Brain pericyte (primary cell): ENCODE data around the gene MYOG.

Experiments used
- DNase-seq: peaks from one replicate; pipeline ENCODE4 v3.0.0-alpha.2; 2012; ENCODE audit warnings: low read depth, low spot score

Gene MYOG

DNA sequence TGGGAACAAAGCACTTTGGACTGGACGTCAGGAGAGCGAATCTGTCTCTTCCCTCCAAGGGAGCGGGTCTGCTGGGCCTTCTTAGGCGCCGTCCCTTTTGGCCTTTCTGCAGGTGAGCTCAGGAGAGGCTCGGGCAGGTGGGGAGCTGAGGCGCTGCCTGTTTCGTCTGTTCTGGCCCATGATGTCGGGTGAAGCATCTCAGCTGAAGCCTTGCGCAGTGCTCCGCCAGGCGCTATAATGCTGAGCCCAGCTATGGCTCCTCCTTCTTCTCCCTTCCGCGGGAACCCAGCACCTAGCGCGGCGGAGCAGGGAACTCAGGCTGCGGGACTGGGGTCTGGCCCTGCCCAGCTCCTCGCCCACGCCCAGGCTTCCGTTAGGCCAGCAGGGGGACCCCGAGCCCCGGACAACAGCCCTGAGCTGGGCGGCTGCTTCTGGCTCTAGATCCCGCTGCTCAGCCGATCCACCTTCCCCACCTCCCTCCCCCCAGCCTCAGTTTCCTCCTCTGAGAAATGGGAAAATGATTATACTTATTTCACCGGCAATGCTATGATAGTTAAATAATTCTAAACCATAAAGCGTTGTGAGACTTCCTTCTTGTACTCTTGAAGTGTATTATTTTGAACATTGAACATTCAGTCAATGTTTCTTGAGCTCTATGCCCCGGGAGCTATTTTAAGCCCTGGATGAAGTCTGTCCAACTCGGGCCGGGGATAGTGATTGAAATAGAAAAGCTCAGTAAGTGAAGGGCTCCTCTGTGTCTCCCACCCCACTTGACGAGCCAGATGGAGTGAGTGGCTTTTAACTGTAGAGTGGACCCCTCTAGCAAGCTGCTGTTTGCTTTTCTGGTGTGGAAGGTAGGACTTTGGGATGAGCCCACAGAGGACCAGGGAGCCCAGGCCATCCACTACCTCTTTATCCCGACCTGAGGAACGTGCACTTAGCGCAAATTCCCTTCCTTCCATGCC lies 32.1 kb upstream of the MYOG start:
- DNase-seq = no peak

DNA sequence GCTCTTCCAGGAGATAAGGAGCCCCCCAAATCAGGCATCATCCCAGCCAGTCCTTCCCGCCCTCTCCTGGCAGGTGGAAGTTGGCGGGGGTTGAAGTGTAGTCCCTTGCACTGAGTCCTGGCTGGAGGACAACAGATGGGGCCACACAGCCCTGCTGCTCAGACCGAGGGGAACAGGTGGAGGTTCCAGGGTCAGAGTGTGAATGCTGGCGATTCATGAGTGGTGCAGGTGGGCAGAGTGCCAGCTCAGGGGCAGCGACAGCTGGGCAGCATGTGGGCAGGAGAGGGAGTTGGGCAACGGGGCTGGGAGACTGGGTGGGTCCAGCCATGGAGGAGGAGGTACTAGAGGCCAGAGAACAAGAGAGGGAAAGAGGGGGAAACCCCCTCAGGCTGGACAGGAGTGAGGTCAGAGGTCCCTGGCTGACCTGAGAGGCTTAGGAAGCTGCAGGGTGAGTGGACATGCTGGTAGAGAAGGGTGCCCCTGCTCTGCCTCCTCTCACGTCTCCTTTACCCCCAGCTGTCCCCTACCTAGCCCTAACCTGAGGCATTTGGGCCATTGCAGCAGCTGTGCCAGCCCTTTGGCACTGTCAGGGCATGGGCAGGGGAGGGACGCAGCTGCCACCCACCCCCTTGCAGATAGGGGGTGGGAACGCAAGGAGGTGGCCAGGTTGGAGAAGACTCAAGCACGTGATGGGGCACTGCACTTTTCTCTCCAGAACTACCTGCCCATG lies 30.4 kb upstream of the MYOG start:
- DNase-seq = no peak

GRCh38 chr1:203114202-203114601 lies 28.4 kb upstream of the MYOG start:
- DNase-seq = no peak

GRCh38 chr1:203113308-203113707 lies 27.5 kb upstream of the MYOG start:
- DNase-seq = no peak

- DNase-seq = no peak
Observed at GRCh38 chr1:203112475-203112874, 26.7 kb upstream of the MYOG start.

DNA sequence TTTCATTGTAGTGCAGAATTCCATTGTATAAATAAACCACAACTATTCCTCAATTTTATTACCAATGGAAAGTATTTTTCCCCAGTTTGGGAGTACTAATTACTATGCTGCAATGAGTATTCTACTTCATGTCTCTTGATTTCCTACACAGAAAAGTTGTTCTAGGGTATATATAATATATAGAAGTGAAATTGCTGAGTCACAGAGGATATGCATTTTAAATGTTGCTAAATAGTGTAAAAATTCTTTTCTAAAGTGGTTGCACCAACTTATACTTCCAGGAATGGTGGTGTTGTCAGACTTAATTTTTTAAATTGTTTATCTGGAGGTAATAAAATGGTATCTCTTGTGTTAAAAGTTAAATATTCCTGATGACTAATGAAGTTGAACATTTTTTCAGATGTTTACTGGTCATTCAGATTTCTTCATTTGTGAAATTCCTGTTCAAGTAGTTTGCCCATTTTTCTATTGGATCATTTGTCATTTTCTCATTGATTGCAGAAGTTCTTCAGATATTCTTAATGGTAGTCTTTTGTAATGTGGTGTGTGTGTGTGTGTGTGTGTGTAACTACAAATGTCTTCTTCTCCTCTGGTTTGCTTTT lies 19.1 kb upstream of the MYOG start:
- DNase-seq = no peak

- DNase-seq = no peak
Observed at GRCh38 chr1:203103829-203104495, 18.1 kb upstream of the MYOG start.

GRCh38 chr1:203103216-203103615 lies 17.4 kb upstream of the MYOG start:
- no peak for DNase-seq

GRCh38 chr1:203101813-203102634 lies 16.2 kb upstream of the MYOG start:
- DNase-seq = no peak

DNA sequence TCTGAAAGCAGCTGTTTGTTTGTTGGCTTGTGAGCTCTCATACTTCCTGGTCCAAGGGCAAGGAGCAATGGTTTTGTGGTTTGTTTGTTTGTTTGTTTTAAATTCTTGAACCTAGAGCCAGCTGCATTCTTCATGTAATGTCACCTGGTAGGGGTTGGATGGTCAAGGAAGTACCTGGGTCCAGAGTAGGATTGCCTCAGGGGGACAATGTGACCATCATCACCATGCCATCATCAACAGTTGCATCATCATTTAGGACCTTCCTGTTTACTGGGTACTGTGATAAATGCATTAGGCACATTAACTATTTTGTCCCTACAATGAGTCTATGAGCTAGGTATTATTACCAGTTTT lies 14.7 kb upstream of the MYOG start:
- no peak for DNase-seq

DNA sequence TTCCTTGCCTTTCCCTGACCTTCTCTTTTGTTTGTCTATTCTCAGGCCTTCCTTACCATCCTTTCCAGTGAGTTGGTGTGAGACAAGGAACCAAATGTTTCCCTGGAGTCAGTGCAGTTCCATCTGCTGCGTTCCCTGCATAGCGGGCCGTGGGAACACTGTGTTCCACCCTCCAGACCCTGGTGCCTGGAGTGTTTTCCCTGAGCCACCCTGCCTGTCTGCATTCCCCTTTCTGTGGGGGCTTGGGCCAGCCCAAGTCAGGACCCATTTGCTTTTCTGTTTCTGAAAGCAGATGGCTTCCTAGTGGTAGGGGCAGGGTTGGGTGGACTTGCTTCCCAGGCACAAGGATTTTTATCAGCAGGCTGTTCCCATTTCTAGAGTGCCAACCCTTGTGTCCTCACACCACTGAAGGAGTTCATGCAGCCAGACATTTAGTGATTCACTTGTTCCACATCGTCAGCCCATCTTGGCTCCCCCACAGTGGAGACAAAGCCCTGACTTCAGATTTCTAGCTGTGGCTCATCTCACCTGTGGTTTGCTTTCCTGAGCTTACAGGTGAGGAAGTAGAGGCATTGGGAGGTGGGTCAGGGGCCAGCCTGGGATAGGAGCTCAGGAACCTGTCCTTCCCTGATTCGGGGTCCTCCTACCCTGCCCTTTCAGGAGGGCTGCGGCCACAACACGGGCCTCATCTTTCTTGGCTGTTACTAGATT lies 14.1 kb upstream of the MYOG start:
- DNase-seq = no peak

GRCh38 chr1:203098914-203099520 lies 13.2 kb upstream of the MYOG start:
- no peak for DNase-seq

GRCh38 chr1:203098445-203098844 lies 12.6 kb upstream of the MYOG start:
- DNase-seq = no peak

GRCh38 chr1:203097001-203097400 lies 11.2 kb upstream of the MYOG start:
- DNase-seq = no peak

GRCh38 chr1:203096566-203096965 lies 10.8 kb upstream of the MYOG start:
- no peak for DNase-seq

GRCh38 chr1:203095061-203095690 lies 9.4 kb upstream of the MYOG start:
- DNase-seq = no peak

DNA sequence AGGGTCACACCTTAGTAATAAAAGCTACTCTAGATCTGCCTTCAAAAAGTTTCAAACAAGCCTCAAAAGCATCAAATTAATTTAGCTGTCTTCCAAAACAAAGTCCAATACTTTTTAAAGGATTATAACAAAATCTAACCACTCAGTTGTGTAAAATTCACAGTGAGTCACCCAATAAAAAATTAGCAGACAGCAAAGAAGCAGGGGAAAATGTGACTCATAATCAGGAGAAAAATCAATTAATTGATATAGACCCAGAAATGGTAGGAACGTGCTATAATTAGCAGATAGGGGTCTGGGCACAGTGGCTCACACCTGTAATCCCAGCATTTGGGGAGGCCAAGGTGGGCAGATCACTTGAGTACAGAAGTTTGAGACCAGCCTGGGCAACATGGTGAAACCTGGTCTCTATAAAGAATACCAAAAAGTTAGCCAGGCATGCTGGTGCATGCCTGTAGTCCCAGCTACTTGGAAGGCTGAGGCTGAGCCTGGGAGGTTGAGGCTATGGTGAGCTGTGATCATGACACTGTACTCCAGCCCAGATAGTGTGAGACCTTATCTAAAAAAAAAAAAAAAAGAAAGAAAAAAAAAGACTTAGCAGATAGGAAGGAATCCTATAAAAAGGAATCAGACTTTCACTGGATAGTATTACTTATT lies 8.1 kb upstream of the MYOG start:
- DNase-seq = no peak

DNA sequence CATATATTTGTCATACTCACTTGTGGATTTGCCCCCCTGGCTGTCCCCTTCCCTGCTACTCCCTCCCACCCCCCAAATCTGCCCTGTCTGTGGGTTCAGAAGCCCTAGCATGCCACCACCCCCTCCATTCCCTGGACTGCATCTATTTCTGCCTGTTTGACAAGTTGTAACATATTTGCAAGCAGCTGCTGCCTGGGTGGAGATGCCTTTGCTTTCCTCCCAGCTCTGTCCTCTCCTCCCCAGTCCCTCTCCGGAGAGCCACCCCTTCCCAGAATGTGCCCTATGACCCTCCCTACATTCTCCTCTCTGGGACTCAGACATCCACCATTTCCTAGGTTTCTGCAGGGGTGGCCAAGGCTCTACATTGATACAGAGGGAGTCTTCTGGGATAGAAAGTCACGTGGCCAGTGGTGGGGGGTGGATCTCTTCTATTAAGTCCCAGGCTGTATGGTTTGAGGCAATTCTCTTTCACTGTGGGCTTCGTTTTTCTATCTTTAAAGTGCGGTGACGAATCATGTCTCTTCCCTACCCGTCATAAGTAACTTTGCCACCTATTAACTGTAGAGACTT lies 6.0 kb upstream of the MYOG start:
- no peak for DNase-seq

DNA sequence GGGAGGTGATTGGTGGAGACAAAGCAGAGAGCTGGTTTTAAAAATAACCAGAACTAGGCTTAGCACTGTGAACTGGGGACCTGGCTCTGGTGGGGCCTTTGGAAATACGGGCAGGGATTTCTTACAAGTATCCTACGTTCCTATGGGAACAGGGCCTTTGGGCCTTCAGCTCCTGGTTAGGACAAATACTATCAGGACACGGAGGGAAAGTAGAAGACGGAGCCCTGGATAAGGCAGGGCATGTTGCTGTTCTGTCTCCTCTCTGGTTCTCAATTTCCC lies 5.3 kb upstream of the MYOG start:
- DNase-seq = no peak
